PC-3 (cell line): Measurements from ENCODE around the gene ZNF765. TPM values are rescaled to one million over a fixed set of nuclear protein-coding genes. Genes with fewer than 3 reads are reported as not detected.
"Not testable (repeated sequence)": the region's sequence is repeated elsewhere in the genome, so short reads cannot be mapped to it uniquely, and the experiment has no call there.

Source experiments
- ATAC-seq: fragments of 200-7000 bp; cut with Tn5 transposase; 2 replicates; pipeline ENCODE4 v1.9.1; 2020; ENCODE audit warnings: mild to moderate bottlenecking, moderate library complexity
- BruUV-seq: library from RNA; stranded (reverse); fragments of 400-500 nt; replicated peaks from 2 replicates; lab custom pipeline; 2021; lab: Mats Ljungman, UMichigan
- CTCF ChIA-PET: fragments of 300-600 bp; sonication (Branson Sonifier 250); formaldehyde crosslinking; loops from one replicate; lab custom pipeline; 2022; ENCODE audit warnings: antibody characterized with exemption; lab: Charles Lee
- POLR2A ChIA-PET: fragments of 300-600 bp; sonication (Branson Sonifier 250); formaldehyde crosslinking; loops from one replicate; lab custom pipeline; 2022; ENCODE audit warnings: antibody characterized with exemption; ENCODE audit not compliant: unreplicated experiment; lab: Charles Lee
- DNase-seq: peaks from one replicate; pipeline ENCODE4 v3.0.0-alpha.2; 2015
- H2AFZ ChIP-seq: fragments of 300-600 bp; sonication (generic); 2 replicates; pipeline ENCODE4 v1.6.0; 2016; ENCODE audit warnings: antibody characterized with exemption, low read length
- H3F3A ChIP-seq: fragments of 300-600 bp; sonication (generic); one replicate; pipeline ENCODE4 v1.6.0; 2017; ENCODE audit warnings: antibody characterized with exemption, low read length, control low read depth, mild to moderate bottlenecking; ENCODE audit not compliant: unreplicated experiment
- H3K27ac ChIP-seq: fragments of 300-600 bp; sonication (generic); 2 replicates; pipeline ENCODE4 v1.5.1; 2016; ENCODE audit warnings: mild to moderate bottlenecking, low read length
- H3K27me3 ChIP-seq: fragments of 300-600 bp; sonication (generic); 2 replicates; pipeline ENCODE4 v1.6.1; 2016; ENCODE audit warnings: low read length, mixed read lengths
- H3K36me3 ChIP-seq: fragments of 300-600 bp; sonication (generic); 2 replicates; pipeline ENCODE4 v1.6.1; 2016; ENCODE audit warnings: low read depth, mixed run types, low read length, mixed read lengths
- H3K4me1 ChIP-seq: fragments of 300-600 bp; sonication (generic); 2 replicates; pipeline ENCODE4 v1.5.1; 2016; ENCODE audit warnings: low read length; ENCODE audit not compliant: insufficient read depth
- H3K4me2 ChIP-seq: fragments of 300-600 bp; sonication (generic); 2 replicates; pipeline ENCODE4 v1.6.0; 2016; ENCODE audit warnings: low read length
- H3K4me3 ChIP-seq: fragments of 300-600 bp; sonication (generic); 2 replicates; pipeline ENCODE4 v1.5.1; 2016; ENCODE audit warnings: mild to moderate bottlenecking, low read length, mixed read lengths
- H3K79me2 ChIP-seq: fragments of 300-600 bp; sonication (generic); 2 replicates; pipeline ENCODE4 v1.6.1; 2017; ENCODE audit warnings: low read length, mixed read lengths
- H3K9ac ChIP-seq: fragments of 300-600 bp; sonication (generic); 2 replicates; pipeline ENCODE4 v1.6.0; 2016; ENCODE audit warnings: mild to moderate bottlenecking, low read length
- H3K9me2 ChIP-seq: fragments of 300-600 bp; sonication (generic); replicated peaks from 2 replicates; pipeline ENCODE4 v1.6.1; 2016; ENCODE audit warnings: mixed run types, low read length, mixed read lengths
- H3K9me3 ChIP-seq: fragments of 300-600 bp; sonication (generic); 2 replicates; pipeline ENCODE4 v1.6.1; 2016; ENCODE audit warnings: low read length, mixed read lengths
- H4K20me1 ChIP-seq: fragments of 300-600 bp; sonication (generic); 2 replicates; pipeline ENCODE4 v1.6.1; 2016; ENCODE audit warnings: low read length, mixed read lengths
- CTCF ChIP-seq: fragments of 300-600 bp; sonication (generic); conservative IDR thresholded peaks from 2 replicates; pipeline ENCODE4 v1.5.1; 2017; ENCODE audit warnings: antibody characterized with exemption, low read depth, mild to moderate bottlenecking, low read length
- EZH2 ChIP-seq: fragments of 300-600 bp; sonication (generic); IDR thresholded peaks from one replicate; pipeline ENCODE4 v1.6.1; 2017; ENCODE audit warnings: antibody characterized with exemption, mild to moderate bottlenecking, low read length; ENCODE audit not compliant: unreplicated experiment
- EZH2phosphoT487 ChIP-seq: fragments of 300-600 bp; sonication (generic); IDR thresholded peaks from 2 replicates; pipeline ENCODE4 v1.6.1; 2018; ENCODE audit warnings: mild to moderate bottlenecking, antibody characterized with exemption, low read length, borderline replicate concordance
- intact Hi-C: fragments of 100-400 bp; cut with micrococcal nuclease; formaldehyde crosslinking; loops from 2 replicates; pipeline ENCODE4 v1.9.0; 2023
- total RNA-seq: library from RNA; depleted of rRNA; stranded (reverse); fragments of >200 nt; gene quantifications from 2 replicates; pipeline ENCODE4 v1.2.3, GENCODE V29; 2014

Gene ZNF765
- total RNA-seq, 1 experiment from 2014 or later: 11.4 TPM

DNA sequence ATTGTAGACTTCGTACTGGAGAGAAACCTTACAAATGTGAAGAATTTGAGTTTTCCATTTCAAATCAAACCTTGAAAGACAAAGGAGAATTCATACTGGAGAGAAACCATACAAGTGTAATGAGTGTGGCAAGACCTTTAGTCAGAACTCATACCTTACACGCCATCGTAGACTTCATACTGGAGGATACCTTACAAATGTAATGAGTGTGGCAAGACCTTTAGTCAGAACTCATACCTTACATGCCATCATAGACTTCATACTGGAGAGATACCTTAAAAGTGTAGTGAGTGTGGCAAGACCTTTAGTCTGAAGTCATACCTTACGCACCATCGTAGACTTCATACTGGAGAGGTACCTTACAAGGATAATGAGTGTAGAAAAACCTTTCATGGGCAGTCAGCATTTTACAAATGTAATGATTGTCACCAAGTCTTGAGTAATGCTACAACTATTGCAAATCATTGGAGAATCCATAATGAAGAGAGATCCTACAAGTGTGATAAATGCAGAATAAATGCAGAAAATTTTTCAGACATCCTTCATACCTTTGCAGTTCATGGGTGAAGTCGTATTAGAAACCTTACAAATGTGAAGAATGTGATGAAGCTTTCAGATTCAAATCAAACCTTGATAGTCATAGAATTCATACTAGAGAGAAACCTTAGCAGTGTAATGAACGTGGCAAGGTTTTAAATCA lies 14.7 kb downstream of the ZNF765 start:
- ATAC-seq (no peak), DNase-seq (no peak)
- Histone ChIP-seq H3K4me2 (no peak overlapping the region), H3K27ac (no peak overlapping the region), H3K9me2 (no peaks in the 10 kb centered on the region), H3K79me2 (no peaks in the 10 kb centered on the region), H3F3A (no peaks in the 10 kb centered on the region), H2AFZ (no peak overlapping the region), H3K4me3 (no peak overlapping the region), H3K4me1 (no peaks in the 10 kb centered on the region), H3K36me3 (peaks cover 83% of the 10 kb centered on the region), H3K27me3 (0 out of 2 replicates have a peak, but pooled peaks cover 3% of the 10 kb centered on the region), H3K9ac (no peak overlapping the region), H3K9me3 (peaks cover 62% of the 10 kb centered on the region), H4K20me1 (no peaks in the 10 kb centered on the region)
- intact Hi-C loops: no loop called here
- ChIA-PET CTCF (no interaction called here), POLR2A (no interaction called here)
- TF ChIP-seq EZH2: no peak
- no peak for TF ChIP-seq EZH2phosphoT487
- TF ChIP-seq CTCF: no peak
- BruUV-seq: no TSS peak

GRCh38 chr19:53420520-53421315 lies 25.8 kb downstream of the ZNF765 start:
- H3K27me3 ChIP-seq, H3K27ac ChIP-seq, intact Hi-C loops, H3K9me3 ChIP-seq, H2AFZ ChIP-seq, H3K9me2 ChIP-seq, POLR2A ChIA-PET, H3K4me2 ChIP-seq, H3K4me3 ChIP-seq, H3K36me3 ChIP-seq, H3K9ac ChIP-seq, CTCF ChIA-PET, ATAC-seq, H3F3A ChIP-seq, H4K20me1 ChIP-seq, H3K4me1 ChIP-seq, BruUV-seq, H3K79me2 ChIP-seq, DNase-seq: not testable (repeated sequence)

DNA sequence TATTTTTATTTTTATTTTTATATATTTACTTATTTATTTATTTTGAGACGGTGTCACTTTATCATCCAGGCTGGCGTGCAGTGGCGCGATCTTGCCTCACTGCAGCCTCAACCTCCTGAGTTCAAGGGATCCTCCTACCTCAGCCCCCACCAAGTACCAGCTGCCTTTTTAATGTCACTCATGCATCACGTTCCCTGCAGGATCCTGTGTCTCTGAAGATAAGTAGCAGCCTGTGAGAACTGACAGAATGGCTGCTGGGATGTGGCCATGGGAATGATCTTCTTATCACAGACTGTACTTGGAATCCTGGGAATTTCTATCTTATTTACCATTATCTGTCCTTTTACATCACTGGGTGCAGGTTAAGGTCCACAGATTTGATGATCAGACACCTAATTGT lies 27.6 kb downstream of the ZNF765 start:
- ATAC-seq (no peak), DNase-seq (no peak)
- ChIA-PET CTCF (no interaction called here), POLR2A (no interaction called here)
- Histone ChIP-seq H3K9me3 (no peaks in the 10 kb centered on the region; the same call in 1 of the 2 replicates), H3K27ac (no peak overlapping the region), H3K9ac (no peak overlapping the region), H3K4me3 (no peak overlapping the region), H3K4me2 (no peak overlapping the region), H3K9me2 (no peaks in the 10 kb centered on the region), H4K20me1 (no peaks in the 10 kb centered on the region), H3K4me1 (no peaks in the 10 kb centered on the region), H3F3A (no peaks in the 10 kb centered on the region), H3K27me3 (no peaks in the 10 kb centered on the region), H2AFZ (no peak overlapping the region), H3K79me2 (no peaks in the 10 kb centered on the region), H3K36me3 (no peaks in the 10 kb centered on the region)
- TF ChIP-seq EZH2: no peak
- no peak for TF ChIP-seq CTCF
- no peak for TF ChIP-seq EZH2phosphoT487
- intact Hi-C loops: no loop called here
- no TSS peak for BruUV-seq

GRCh38 chr19:53423074-53423473 lies 28.1 kb downstream of the ZNF765 start:
- H3K79me2 ChIP-seq, POLR2A ChIA-PET, H3K9me3 ChIP-seq, H3K27ac ChIP-seq, H2AFZ ChIP-seq, H3F3A ChIP-seq, H4K20me1 ChIP-seq, intact Hi-C loops, H3K27me3 ChIP-seq, BruUV-seq, H3K36me3 ChIP-seq, H3K9ac ChIP-seq, DNase-seq, H3K4me2 ChIP-seq, H3K9me2 ChIP-seq, H3K4me3 ChIP-seq, CTCF ChIA-PET, ATAC-seq, H3K4me1 ChIP-seq: not testable (repeated sequence)

DNA sequence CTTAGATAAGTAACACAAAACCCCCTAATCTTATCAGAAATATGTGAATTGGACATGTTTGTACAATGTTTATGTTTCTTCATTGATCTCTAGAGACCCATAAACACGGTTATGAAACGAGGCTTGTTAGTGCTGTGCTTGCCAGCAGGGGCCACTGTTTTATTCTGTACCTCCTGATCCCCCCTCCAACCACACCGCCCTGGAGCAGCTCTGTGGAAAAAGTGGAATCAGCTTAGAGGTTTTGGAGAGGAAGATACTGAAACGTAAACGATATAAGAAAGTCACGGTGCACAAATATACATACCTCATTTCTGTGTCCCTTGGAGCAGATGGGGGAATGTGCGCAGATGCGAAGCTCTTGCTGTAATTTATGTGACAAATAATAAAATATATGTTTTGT lies 28.7 kb downstream of the ZNF765 start:
- intact Hi-C loops, CTCF ChIA-PET: not testable (repeated sequence)

More for the DNA sequence above, 28.7 kb downstream of the ZNF765 start:
- H3K36me3 ChIP-seq, H3K9me2 ChIP-seq, H3K4me3 ChIP-seq, H2AFZ ChIP-seq, POLR2A ChIA-PET, DNase-seq, H3K4me1 ChIP-seq, H3K27me3 ChIP-seq, H3F3A ChIP-seq, H4K20me1 ChIP-seq, H3K4me2 ChIP-seq, H3K9me3 ChIP-seq, BruUV-seq, H3K79me2 ChIP-seq, H3K27ac ChIP-seq, H3K9ac ChIP-seq: not testable (repeated sequence)
- peak; percentile 51; the same call in 1 of the 2 replicates for ATAC-seq
